ENCODE measurements around the gene CLEC2D.
"Not testable (repeated sequence)": the region's sequence is repeated elsewhere in the genome, so short reads cannot be mapped to it uniquely, and the experiment has no call there.

CLEC2D gene

GRCh38 chr12:9701380-9702154 lies 32.1 kb downstream of the CLEC2D start:
- no peak for DNase-seq

- no peak for DNase-seq
Measured at GRCh38 chr12:9702255-9702654, 32.7 kb downstream of the CLEC2D start.

GRCh38 chr12:9704561-9704960 lies 35.0 kb downstream of the CLEC2D start:
- not testable (repeated sequence) for DNase-seq

GRCh38 chr12:9706086-9706685 lies 36.7 kb downstream of the CLEC2D start:
- no peak for DNase-seq

GRCh38 chr12:9707356-9707755 lies 37.8 kb downstream of the CLEC2D start:
- DNase-seq: no peak

- DNase-seq: no peak
Measured at GRCh38 chr12:9707864-9708808, 38.6 kb downstream of the CLEC2D start.

GRCh38 chr12:9708853-9709252 lies 39.3 kb downstream of the CLEC2D start:
- DNase-seq: no peak

- no peak for DNase-seq
Measured at GRCh38 chr12:9710584-9711375, 41.3 kb downstream of the CLEC2D start.

GRCh38 chr12:9711664-9712063 lies 42.2 kb downstream of the CLEC2D start:
- DNase-seq: no peak

GRCh38 chr12:9713032-9713558 lies 43.6 kb downstream of the CLEC2D start:
- not testable (repeated sequence) for DNase-seq

GRCh38 chr12:9717070-9717925 lies 47.8 kb downstream of the CLEC2D start:
- no peak for DNase-seq

- no peak for DNase-seq
Measured at GRCh38 chr12:9718968-9719367, 49.5 kb downstream of the CLEC2D start.

- no peak for DNase-seq
Measured at GRCh38 chr12:9719790-9720189, 50.3 kb downstream of the CLEC2D start.

- DNase-seq: no peak
Measured at GRCh38 chr12:9721394-9722092, 52.0 kb downstream of the CLEC2D start.

GRCh38 chr12:9724023-9724422 lies 54.5 kb downstream of the CLEC2D start:
- DNase-seq: no peak

- no peak for DNase-seq
Measured at GRCh38 chr12:9725213-9725870, 55.8 kb downstream of the CLEC2D start.

GRCh38 chr12:9727813-9728212 lies 58.3 kb downstream of the CLEC2D start:
- DNase-seq: no peak

GRCh38 chr12:9729082-9729481 lies 59.6 kb downstream of the CLEC2D start:
- DNase-seq: no peak

- no peak for DNase-seq
Measured at GRCh38 chr12:9730011-9730410, 60.5 kb downstream of the CLEC2D start.

- DNase-seq: no peak
Measured at GRCh38 chr12:9730591-9730990, 61.1 kb downstream of the CLEC2D start.
